ENCODE results near the gene KRTAP2-3.

Gene KRTAP2-3

GRCh38 chr17:41026715-41027471 lies 33.0 kb downstream of the KRTAP2-3 start, which contains the start of gene KRTAP1-5:
TSS of gene KRTAP1-5 (minus strand) at chr17:41027208. CDS start at chr17:41027155, 53 bp downstream.
- no peak for DNase-seq

GRCh38 chr17:41024697-41025096 lies 35.2 kb downstream of the KRTAP2-3 start:
- DNase-seq: no peak

- no peak for DNase-seq
Measured at GRCh38 chr17:41020336-41020735, 39.6 kb downstream of the KRTAP2-3 start.

- no peak for DNase-seq
Measured at GRCh38 chr17:41019415-41019814, 40.5 kb downstream of the KRTAP2-3 start.

- no peak for DNase-seq
Measured at GRCh38 chr17:41018541-41018940, 41.4 kb downstream of the KRTAP2-3 start.

GRCh38 chr17:41016578-41017215 lies 43.2 kb downstream of the KRTAP2-3 start:
- no peak for DNase-seq

GRCh38 chr17:41015454-41015853 lies 44.5 kb downstream of the KRTAP2-3 start:
- DNase-seq: no peak

- DNase-seq: no peak
Measured at GRCh38 chr17:41013606-41014005, 46.3 kb downstream of the KRTAP2-3 start.

GRCh38 chr17:41013181-41013580 lies 46.7 kb downstream of the KRTAP2-3 start:
- no peak for DNase-seq

- no peak for DNase-seq
Measured at GRCh38 chr17:41012326-41013120, 47.4 kb downstream of the KRTAP2-3 start.

GRCh38 chr17:41010441-41010840 lies 49.5 kb downstream of the KRTAP2-3 start:
- DNase-seq: no peak

DNA sequence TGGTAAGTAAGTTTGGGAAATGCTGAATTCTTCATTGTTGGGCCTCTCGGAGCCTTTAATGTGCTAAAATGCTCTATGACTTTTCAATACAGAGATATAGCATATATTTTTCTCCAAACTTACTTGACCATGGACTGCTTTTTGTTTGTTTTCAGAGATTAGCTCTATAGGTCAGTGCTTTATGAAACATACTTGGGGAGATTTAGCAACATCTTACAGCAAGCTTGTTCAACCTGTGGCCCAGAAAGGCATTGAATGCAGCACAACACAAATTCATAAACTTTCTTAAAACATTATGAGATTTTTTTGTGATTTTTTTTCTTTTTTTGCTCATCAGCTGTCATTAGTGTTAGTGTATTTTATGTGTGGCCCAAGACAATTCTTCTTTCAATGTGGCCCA lies 50.0 kb downstream of the KRTAP2-3 start:
- no peak for DNase-seq

GRCh38 chr17:41009301-41009760 lies 50.6 kb downstream of the KRTAP2-3 start:
- no peak for DNase-seq

Measured in T-helper 9 cell (primary cell).